ENCODE results near the gene ALKBH1. TPM values are rescaled to one million over a fixed set of nuclear protein-coding genes. Genes with fewer than 3 reads are reported as not detected.

ALKBH1 gene
- total and polyA plus RNA-seq, 2 donors (not counting 3 experiments of a cell fraction or from before 2014, with no cell fraction given) = 10.2 to 14.8 TPM

DNA sequence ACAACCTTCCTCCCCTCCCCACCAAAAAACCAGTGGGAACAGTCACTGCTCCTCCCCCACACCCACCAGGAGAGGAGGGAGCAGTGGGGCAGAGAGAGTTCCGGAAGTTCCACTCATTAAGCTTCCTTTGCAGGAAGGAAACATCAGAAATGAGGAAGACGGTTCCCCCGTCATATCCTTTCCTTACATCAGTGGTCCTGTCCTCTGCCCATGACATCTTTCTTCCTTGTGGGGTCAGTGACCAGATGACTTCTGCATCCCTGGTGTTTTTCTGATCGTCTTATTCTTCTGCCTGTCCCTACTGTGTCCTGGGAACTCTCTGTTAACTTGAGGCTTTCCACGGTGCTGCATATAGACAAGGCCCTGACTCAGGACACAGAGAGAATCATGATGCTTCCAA, 50.5 kb downstream of the ALKBH1 start:
- Histone ChIP-seq H3K9ac (replicated peaks; ENCODE audit: extremely low read depth, insufficient read depth, low read length) (no peak overlapping the region), H3K36me3 (ENCODE audit: control insufficient read depth in 2 of 2, extremely low read depth in 1 of 2, insufficient read depth in 2 of 2, low read length in 2 of 2) (no peaks in the 10 kb centered on the region), H3K27ac (ENCODE audit: insufficient read depth, low read depth, low read length) (no peak overlapping the region), H3K4me3 (replicated peaks in 1 of 3; ENCODE audit: insufficient read depth in 1 of 3, low read depth in 1 of 3, low read length in 3 of 3) (no peak overlapping the region), H3K9me1 (replicated peaks; ENCODE audit: control insufficient read depth, extremely low read depth, insufficient read depth, low read length) (no peaks in the 10 kb centered on the region), H3K79me2 (ENCODE audit: control insufficient read depth, insufficient read depth, low read length) (no peaks in the 10 kb centered on the region), H3K27me3 (ENCODE audit: control insufficient read depth in 2 of 2, insufficient read depth in 2 of 2, low read length in 2 of 2) (no peaks in the 10 kb centered on the region), H3K4me1 (ENCODE audit: control insufficient read depth, extremely low read depth, insufficient read depth, low read length) (peaks cover 7% of the 10 kb centered on the region), H4K20me1 (replicated peaks; ENCODE audit: control insufficient read depth, extremely low read depth, insufficient read depth, low read length) (no peaks in the 10 kb centered on the region), H3K9me3 (replicated peaks; ENCODE audit: control insufficient read depth, insufficient read depth, low read length) (no peaks in the 10 kb centered on the region), H2AFZ (ENCODE audit: low read depth, low read length) (peak overlapping the region; percentile 47), H3K4me2 (ENCODE audit: insufficient read depth, low read length) (peak overlapping the region; percentile 21)
- DNase-seq (ENCODE audit: low read depth, low spot score) (peak; percentile 13), FAIRE-seq (peak; percentile 83)
- intact Hi-C loops (cut with micrococcal nuclease) (loop anchor here (5.0 to 10.0 kb wide), 4 partner anchors 105 to 938 kb away; partner anchors contain the start of genes AHSA1, SNW1 and VIPAS39), dilution Hi-C loops (cut with MboI; ENCODE audit: extremely low pct_ligation_motif_present, low sequenced_read_pairs) (no loop called here)
- TF ChIP-seq POLR2AphosphoS5 (IDR thresholded peaks at IDR 0.05; ENCODE audit: insufficient read depth, low read depth, low read length) = peak; percentile 29
- TF ChIP-seq POLR2A (IDR thresholded peaks at IDR 0.05; ENCODE audit: low read depth, low read length) = no peak
- no peak for TF ChIP-seq GATA2 (IDR thresholded peaks at IDR 0.05; ENCODE audit: insufficient read depth, insufficient read length, low read depth, low read length)
- TF ChIP-seq FOS (IDR thresholded peaks at IDR 0.05; ENCODE audit: borderline replicate concordance, insufficient read depth, low read length) = peak; percentile 32
- TF ChIP-seq MYC (IDR thresholded peaks at IDR 0.05; ENCODE audit: low read depth, low read length) = no peak
- TF ChIP-seq, protein P1, sequence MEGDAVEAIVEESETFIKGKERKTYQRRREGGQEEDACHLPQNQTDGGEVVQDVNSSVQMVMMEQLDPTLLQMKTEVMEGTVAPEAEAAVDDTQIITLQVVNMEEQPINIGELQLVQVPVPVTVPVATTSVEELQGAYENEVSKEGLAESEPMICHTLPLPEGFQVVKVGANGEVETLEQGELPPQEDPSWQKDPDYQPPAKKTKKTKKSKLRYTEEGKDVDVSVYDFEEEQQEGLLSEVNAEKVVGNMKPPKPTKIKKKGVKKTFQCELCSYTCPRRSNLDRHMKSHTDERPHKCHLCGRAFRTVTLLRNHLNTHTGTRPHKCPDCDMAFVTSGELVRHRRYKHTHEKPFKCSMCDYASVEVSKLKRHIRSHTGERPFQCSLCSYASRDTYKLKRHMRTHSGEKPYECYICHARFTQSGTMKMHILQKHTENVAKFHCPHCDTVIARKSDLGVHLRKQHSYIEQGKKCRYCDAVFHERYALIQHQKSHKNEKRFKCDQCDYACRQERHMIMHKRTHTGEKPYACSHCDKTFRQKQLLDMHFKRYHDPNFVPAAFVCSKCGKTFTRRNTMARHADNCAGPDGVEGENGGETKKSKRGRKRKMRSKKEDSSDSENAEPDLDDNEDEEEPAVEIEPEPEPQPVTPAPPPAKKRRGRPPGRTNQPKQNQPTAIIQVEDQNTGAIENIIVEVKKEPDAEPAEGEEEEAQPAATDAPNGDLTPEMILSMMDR (IDR thresholded peaks at IDR 0.05; ENCODE audit: extremely low read depth in 1 of 2, insufficient read depth in 1 of 2, low read depth in 1 of 2, low read length in 2 of 2) = no peak
- no peak for TF ChIP-seq EZH2 (IDR thresholded peaks at IDR 0.05; ENCODE audit: borderline replicate concordance, low read depth, low read length, severe bottlenecking)
- TF ChIP-seq JUN (IDR thresholded peaks at IDR 0.05; ENCODE audit: borderline replicate concordance, insufficient read depth, insufficient read length, low read depth) = peak; percentile 31
- CTCF ChIA-PET = interaction anchor here (1.0 to 5.2 kb wide), 3 partner anchors 10 to 909 kb away, joined by 3 to 36 read pairs (median 4); no protein-coding TSS in a partner anchor
- POLR2A ChIA-PET = no interaction called here
- no TSS peak for BruUV-seq (replicated peaks)

All from endothelial cell of umbilical vein (primary cell).